ENCODE data around the gene HDAC1. TPM values are rescaled to one million over a fixed set of nuclear protein-coding genes. Genes with fewer than 3 reads are reported as not detected.

Gene HDAC1
- total and polyA plus RNA-seq, 2 of the 4 experiments (the other 2 are of a cell fraction) = 95.5 to 139 TPM

- H2BK5ac ChIP-seq (ENCODE audit: low read depth, low read length, poor library complexity, severe bottlenecking) = peak overlapping the region; percentile 46
- H3K36me3 ChIP-seq (ENCODE audit: control insufficient read depth, insufficient read depth, low read length) = no peaks in the 10 kb centered on the region
- peak overlapping the region; percentile 28; the same call in 1 of the 2 replicates for H2BK20ac ChIP-seq (ENCODE audit: low read depth, low read length)
- peak overlapping the region; percentile 33; the same call in 1 of the 2 replicates for H3K14ac ChIP-seq (replicated peaks; ENCODE audit: low read depth, low read length)
- H3K79me1 ChIP-seq (ENCODE audit: low read depth in 1 of 2, low read length in 2 of 2) = no peaks in the 10 kb centered on the region
- CTCF ChIA-PET = no interaction called here
- dilution Hi-C loops (cut with HindIII; ENCODE audit: low sequenced_read_pairs, unreplicated experiment) = no loop called here
- H3K56ac ChIP-seq (ENCODE audit: extremely low read depth, insufficient read depth, low read length) = no peak overlapping the region
- H3K23ac ChIP-seq (ENCODE audit: low read depth, low read length) = no peak overlapping the region
- peak; percentile 9 for DNase-seq
- no peaks in the 10 kb centered on the region for H4K20me1 ChIP-seq (ENCODE audit: insufficient read depth, low read length)
- peak overlapping the region; percentile 81 for H2AK9ac ChIP-seq (replicated peaks; ENCODE audit: low read depth, low read length, poor library complexity)
- POLR2A ChIA-PET (ENCODE audit: unreplicated experiment) = no interaction called here
- H3K18ac ChIP-seq (ENCODE audit: low read depth, low read length) = no peak overlapping the region; the same call in 1 of the 2 replicates
- H3K4me2 ChIP-seq (ENCODE audit: low read depth, low read length) = no peak overlapping the region; the same call in 1 of the 2 replicates
- H2AFZ ChIP-seq (replicated peaks; ENCODE audit: low read length, poor library complexity) = peak overlapping the region; percentile 73
- H2BK15ac ChIP-seq (ENCODE audit: low read depth, low read length) = peak overlapping the region; percentile 84; the same call in 1 of the 3 replicates
- no peaks in the 10 kb centered on the region for H3K9me3 ChIP-seq (ENCODE audit: control insufficient read depth, insufficient read depth, low read length)
- no TSS peak for BruUV-seq (replicated peaks)
- H3K4me3 ChIP-seq (ENCODE audit: insufficient read depth, low read depth, low read length) = no peak overlapping the region
- H2AK5ac ChIP-seq (ENCODE audit: low read depth, low read length) = peak overlapping the region; percentile 90; the same call in 1 of the 2 replicates
- no peak overlapping the region for H3K27ac ChIP-seq (ENCODE audit: insufficient read depth, low read length)
- peak; percentile 82 for ATAC-seq (ENCODE audit: low read depth)
- H3K9ac ChIP-seq (ENCODE audit: low read depth, low read length) = no peak overlapping the region
- H4K91ac ChIP-seq (ENCODE audit: insufficient read depth, low read depth, low read length) = peak overlapping the region; percentile 61; the same call in 1 of the 2 replicates
- H3K4ac ChIP-seq (ENCODE audit: low read depth, low read length) = peak overlapping the region; percentile 62
- intact Hi-C loops (cut with micrococcal nuclease) = loop anchor here (2.0 kb wide), 1 partner anchor 19 kb away; the partner anchor contains the start of gene HDAC1
- H3K4me1 ChIP-seq (ENCODE audit: control insufficient read depth, insufficient read depth, low read length) = peaks cover 9% of the 10 kb centered on the region; the same call in 1 of the 2 replicates
- H2BK120ac ChIP-seq (ENCODE audit: low read depth, low read length) = peak overlapping the region; percentile 51
- 40% methylated on average over 1 of the region's 10 CpGs; no CpG with 5 or more reads in 1 of the 2 experiments for WGBS, 2 experiments (ENCODE audit: extremely low coverage in 2 of 2, insufficient read length in 1 of 2)
- no peak overlapping the region; the same call in 1 of the 2 replicates for H4K5ac ChIP-seq (ENCODE audit: low read depth, low read length)
- H3K27me3 ChIP-seq (ENCODE audit: control insufficient read depth, insufficient read depth, low read length) = peaks cover 18% of the 10 kb centered on the region
- in situ Hi-C loops (cut with MboI; ENCODE audit: low sequenced_read_pairs) = no loop called here
- H3K9me1 ChIP-seq (ENCODE audit: insufficient read depth, low read length) = 0 out of 2 replicates have a peak, but pooled peaks cover 7% of the 10 kb centered on the region
- peak overlapping the region; percentile 22 to 52; a peak in 2 of 4 replicates for H4K8ac ChIP-seq (ENCODE audit: low read depth in 2 of 2, low read length in 2 of 2)
- TF ChIP-seq BHLHE40 (IDR thresholded peaks at IDR 0.05; ENCODE audit: low read depth, low read length) (no peak), RAD21 (IDR thresholded peaks at IDR 0.05; ENCODE audit: low read length) (no peak), NFE2L2 (IDR thresholded peaks at IDR 0.05; ENCODE audit: low read depth, low read length) (no peak), RFX5 (IDR thresholded peaks at IDR 0.05; ENCODE audit: low read depth, low read length) (no peak), MAFK (IDR thresholded peaks at IDR 0.05; ENCODE audit: low read depth, low read length) (no peak), RCOR1 (IDR thresholded peaks at IDR 0.05; ENCODE audit: insufficient replicate concordance, low read length) (no peak), MAZ (IDR thresholded peaks at IDR 0.05; ENCODE audit: borderline replicate concordance, low read depth, low read length) (no peak), POLR2A (IDR thresholded peaks at IDR 0.05; ENCODE audit: low read depth, low read length) (no peak), CTCF (conservative IDR thresholded peaks at IDR 0.05; ENCODE audit: low read depth, low read length) (no peak), FOS (IDR thresholded peaks at IDR 0.05; ENCODE audit: low read depth, low read length) (no peak), MXI1 (IDR thresholded peaks at IDR 0.05; ENCODE audit: borderline replicate concordance, low read depth, low read length) (no peak), CHD1 (IDR thresholded peaks at IDR 0.05; ENCODE audit: low read depth, low read length) (no peak), ELK1 (IDR thresholded peaks at IDR 0.05; ENCODE audit: borderline replicate concordance, low read depth, low read length) (no peak), CEBPB (IDR thresholded peaks at IDR 0.05; ENCODE audit: low read depth, low read length) (no peak), SMC3 (IDR thresholded peaks at IDR 0.05; ENCODE audit: low read depth, low read length) (no peak)
These were observed 18.3 kb upstream of the HDAC1 start for GRCh38 chr1:32273391-32274208.

Measured in IMR-90 (cell line).